ENCODE results near the gene KIAA0513.

GRCh38 chr16:85114909-85115567 is 87.4 kb downstream of the KIAA0513 start:
- TF ChIP-seq POLR2A (IDR thresholded peaks at IDR 0.05; ENCODE audit: low read depth, low read length) (no peak), TAF1 (IDR thresholded peaks at IDR 0.05; ENCODE audit: low read depth, low read length) (no peak), POLR2AphosphoS5 (IDR thresholded peaks at IDR 0.05; ENCODE audit: low read depth, low read length) (no peak), SPI1 (IDR thresholded peaks at IDR 0.05; ENCODE audit: low read depth, low read length) (no peak), POU2F2 (IDR thresholded peaks at IDR 0.05; ENCODE audit: low read depth, low read length) (0 out of 2 replicates have a peak, but pooled peaks have one; percentile 27), PAX5 (IDR thresholded peaks at IDR 0.05; ENCODE audit: insufficient read depth, low read length, severe bottlenecking) (no peak)
